ENCODE results near the gene EME1. TPM values are rescaled to one million over a fixed set of nuclear protein-coding genes. Genes with fewer than 3 reads are reported as not detected.
A peak's percentile ranks its signal among the peaks of the same experiment; 100 is the strongest.

EME1 gene
- total and polyA plus RNA-seq, 2 of the 13 experiments (the other 11 are each of a cell fraction or from before 2014, with no cell fraction given): 20.7 to 24.6 TPM

GRCh38 chr17:50428831-50429424, 55.9 kb downstream of the EME1 start (continued):
- TF ChIP-seq SMYD3 (CRISPR knock-in tag; IDR thresholded peaks at IDR 0.05) (0 out of 2 replicates have a peak, but pooled peaks have one; percentile 65), ZNF430 (CRISPR knock-in tag; IDR thresholded peaks at IDR 0.05) (peak; percentile 77; the same call in 1 of the 2 replicates), ATF7-NPFF (CRISPR knock-in tag; IDR thresholded peaks at IDR 0.05; ENCODE audit: low read depth) (no peak), FOXA1 (IDR thresholded peaks at IDR 0.05) (no peak), FOXA1 (CRISPR knock-in tag; IDR thresholded peaks at IDR 0.05) (peak; percentile 65), ZNF317 (CRISPR knock-in tag; IDR thresholded peaks at IDR 0.05) (peak; percentile 59), ZNF34 (CRISPR knock-in tag; IDR thresholded peaks at IDR 0.05; ENCODE audit: borderline replicate concordance) (peak; percentile 76; the same call in 1 of the 2 replicates), CREB1 (IDR thresholded peaks at IDR 0.05) (no peak; the same call in 1 of the 2 replicates), CREB1 (CRISPR knock-in tag; IDR thresholded peaks at IDR 0.05) (peak; percentile 81; the same call in 1 of the 2 replicates), ZBTB33 (CRISPR knock-in tag; IDR thresholded peaks at IDR 0.05) (peak; percentile 79; the same call in 1 of the 2 replicates), BORCS8-MEF2B (CRISPR knock-in tag; IDR thresholded peaks at IDR 0.05) (peak; percentile 40; the same call in 1 of the 2 replicates), ZNF547 (CRISPR knock-in tag; IDR thresholded peaks at IDR 0.05) (no peak), MED1 (CRISPR knock-in tag; IDR thresholded peaks at IDR 0.05) (peak; percentile 94), ATF4 (CRISPR knock-in tag; IDR thresholded peaks at IDR 0.05) (peak in 1 of 2 experiments; percentile 71; a peak in 2 of 4 replicates), FOXP1 (IDR thresholded peaks at IDR 0.05) (peak; percentile 13; the same call in 1 of the 2 replicates), FOXP1 (CRISPR knock-in tag; IDR thresholded peaks at IDR 0.05) (peak; percentile 84), HOMEZ (CRISPR knock-in tag; IDR thresholded peaks at IDR 0.05; ENCODE audit: low read depth) (peak; percentile 91), ESRRA (CRISPR knock-in tag; IDR thresholded peaks at IDR 0.05; ENCODE audit: low read depth) (peak; percentile 82), KLF6 (CRISPR knock-in tag; IDR thresholded peaks at IDR 0.05) (peak; percentile 79; the same call in 1 of the 2 replicates), ZNF7 (CRISPR knock-in tag; IDR thresholded peaks at IDR 0.05) (peak; percentile 35; the same call in 1 of the 2 replicates), SRSF9 (IDR thresholded peaks at IDR 0.05; ENCODE audit: borderline replicate concordance, insufficient read depth, low read depth, low read length, poor library complexity, severe bottlenecking) (no peak)
- TF ChIP-seq, protein P1, sequence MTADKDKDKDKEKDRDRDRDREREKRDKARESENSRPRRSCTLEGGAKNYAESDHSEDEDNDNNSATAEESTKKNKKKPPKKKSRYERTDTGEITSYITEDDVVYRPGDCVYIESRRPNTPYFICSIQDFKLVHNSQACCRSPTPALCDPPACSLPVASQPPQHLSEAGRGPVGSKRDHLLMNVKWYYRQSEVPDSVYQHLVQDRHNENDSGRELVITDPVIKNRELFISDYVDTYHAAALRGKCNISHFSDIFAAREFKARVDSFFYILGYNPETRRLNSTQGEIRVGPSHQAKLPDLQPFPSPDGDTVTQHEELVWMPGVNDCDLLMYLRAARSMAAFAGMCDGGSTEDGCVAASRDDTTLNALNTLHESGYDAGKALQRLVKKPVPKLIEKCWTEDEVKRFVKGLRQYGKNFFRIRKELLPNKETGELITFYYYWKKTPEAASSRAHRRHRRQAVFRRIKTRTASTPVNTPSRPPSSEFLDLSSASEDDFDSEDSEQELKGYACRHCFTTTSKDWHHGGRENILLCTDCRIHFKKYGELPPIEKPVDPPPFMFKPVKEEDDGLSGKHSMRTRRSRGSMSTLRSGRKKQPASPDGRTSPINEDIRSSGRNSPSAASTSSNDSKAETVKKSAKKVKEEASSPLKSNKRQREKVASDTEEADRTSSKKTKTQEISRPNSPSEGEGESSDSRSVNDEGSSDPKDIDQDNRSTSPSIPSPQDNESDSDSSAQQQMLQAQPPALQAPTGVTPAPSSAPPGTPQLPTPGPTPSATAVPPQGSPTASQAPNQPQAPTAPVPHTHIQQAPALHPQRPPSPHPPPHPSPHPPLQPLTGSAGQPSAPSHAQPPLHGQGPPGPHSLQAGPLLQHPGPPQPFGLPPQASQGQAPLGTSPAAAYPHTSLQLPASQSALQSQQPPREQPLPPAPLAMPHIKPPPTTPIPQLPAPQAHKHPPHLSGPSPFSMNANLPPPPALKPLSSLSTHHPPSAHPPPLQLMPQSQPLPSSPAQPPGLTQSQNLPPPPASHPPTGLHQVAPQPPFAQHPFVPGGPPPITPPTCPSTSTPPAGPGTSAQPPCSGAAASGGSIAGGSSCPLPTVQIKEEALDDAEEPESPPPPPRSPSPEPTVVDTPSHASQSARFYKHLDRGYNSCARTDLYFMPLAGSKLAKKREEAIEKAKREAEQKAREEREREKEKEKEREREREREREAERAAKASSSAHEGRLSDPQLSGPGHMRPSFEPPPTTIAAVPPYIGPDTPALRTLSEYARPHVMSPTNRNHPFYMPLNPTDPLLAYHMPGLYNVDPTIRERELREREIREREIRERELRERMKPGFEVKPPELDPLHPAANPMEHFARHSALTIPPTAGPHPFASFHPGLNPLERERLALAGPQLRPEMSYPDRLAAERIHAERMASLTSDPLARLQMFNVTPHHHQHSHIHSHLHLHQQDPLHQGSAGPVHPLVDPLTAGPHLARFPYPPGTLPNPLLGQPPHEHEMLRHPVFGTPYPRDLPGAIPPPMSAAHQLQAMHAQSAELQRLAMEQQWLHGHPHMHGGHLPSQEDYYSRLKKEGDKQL (CRISPR knock-in tag; IDR thresholded peaks at IDR 0.05; ENCODE audit: low read depth): peak; percentile 88
